Heart left ventricle (tissue), 16 donors: ENCODE data around the gene LGALS4. TPM values are rescaled to one million over a fixed set of nuclear protein-coding genes. Genes with fewer than 3 reads are reported as not detected.
A peak's percentile ranks its signal among the peaks of the same experiment; 100 is the strongest.

Experiments used
- ATAC-seq, 4 donors: fragments of 200-7000 bp; cut with Tn5 transposase; one replicate each; pipeline ENCODE4 v1.9.1; 2020 to 2022; ENCODE audit warnings: moderate library complexity in 4 of 4, mild to moderate bottlenecking in 3 of 4, moderate number of reproducible peaks in 1 of 4
- DNase-seq, 5 donors: peaks; one replicate each; pipeline ENCODE4 v3.0.0-alpha.2; 2020
- H3K27ac ChIP-seq, 12 donors: fragments of 200-600 bp; sonication (generic) in 4 of 12; one replicate each; pipeline versions ENCODE4 v1.5.0 to v1.8.0; 2016 to 2022; ENCODE audit warnings: mild to moderate bottlenecking in 2 of 12
- H3K27me3 ChIP-seq, 9 donors: fragments of 200-600 bp; sonication (generic) in 2 of 9; one replicate each; pipeline versions ENCODE4 v1.5.1 to v1.8.0; 2016 to 2022; ENCODE audit warnings: mild to moderate bottlenecking in 3 of 9
- H3K36me3 ChIP-seq, 9 donors: fragments of 200-600 bp; sonication (generic) in 2 of 9; one replicate each; pipeline versions ENCODE4 v1.5.0 to v1.8.0; 2018 to 2022; ENCODE audit warnings: mild to moderate bottlenecking in 2 of 9
- H3K4me1 ChIP-seq, 12 donors: fragments of 200-600 bp; sonication (generic) in 4 of 12; one replicate each; pipeline versions ENCODE4 v1.5.0 to v1.8.0; 2016 to 2022; ENCODE audit warnings: mild to moderate bottlenecking in 3 of 12
- H3K4me3 ChIP-seq, 12 donors: fragments of 200-600 bp; sonication (generic) in 4 of 12; one replicate each; pipeline versions ENCODE4 v1.5.0 to v1.8.0; 2017 to 2022; ENCODE audit warnings: mild to moderate bottlenecking in 9 of 12, moderate library complexity in 4 of 12
- H3K9me3 ChIP-seq, 12 donors: fragments of 200-600 bp; sonication (generic) in 4 of 12; one replicate each; pipeline versions ENCODE4 v1.5.0 to v1.8.0; 2016 to 2022; ENCODE audit warnings: mild to moderate bottlenecking in 1 of 12
- CTCF ChIP-seq, 12 donors: fragments of 200-600 bp; sonication (generic) in 4 of 12; IDR thresholded peaks; one replicate each; pipeline versions ENCODE4 v1.5.0 to v1.8.0; 2018 to 2022; ENCODE audit warnings: antibody characterized with exemption in 12 of 12, mild to moderate bottlenecking in 5 of 12
- POLR2A ChIP-seq, 2 donors: fragments of 450-650 bp; IDR thresholded peaks; one replicate each; pipeline ENCODE4 v1.6.1; 2017; ENCODE audit warnings: antibody characterized with exemption in 2 of 2, mild to moderate bottlenecking in 2 of 2, moderate library complexity in 2 of 2
- WGBS, 4 donors: extraction: QIAGEN DNeasy Blood & Tissue Kit in 2 of 4; methylation state at CpG; one replicate each; pipeline versions ENCODE4 v1.1.5 to v1.1.7; 2013 to 2018; 5-methylcytosine and 5-hydroxymethylcytosine counted together
- intact Hi-C, 10 donors: fragments of 100-400 bp; cut with DNase I; formaldehyde crosslinking; loops; one replicate each; pipeline versions ENCODE4 v1.11.1 to v1.14.2; 2022
- polyA plus RNA-seq, 2 donors: library from polyadenylated mRNA; stranded (reverse); fragments of 200-250 nt; gene quantifications; one replicate each; pipeline ENCODE4 v1.2.3, GENCODE V29; 2013
- total RNA-seq, 9 donors: library from RNA; depleted of rRNA in 2 of 9; stranded (reverse); fragments of >200 nt in 2 of 9; fragmentation: NEBNext Ultra II Directional in 3 of 9; extraction: Animal tissue kit (Norgen Biotek cat#: 25700) in 3 of 9; gene quantifications; one replicate each; pipeline versions ENCODE4 v1.1.0 to v1.2.4, GENCODE V29; 2016 to 2023
- donor health status: ischemic (EF 13 %, LVEDD 7.1; RV severe dilation, severe dysfunction).
- donor health status: healthy with polysubstance abuse.
- donor health status: DM: no; HTN: yes; CAD: no.
- donor health status: DM: no; HTN: no; CAD: no.
- donor health status: ischemic (EF 25% LVEDD 6.9; RV normal size, moderate dysfunction).
- donor health status: ischemic (EF 25% LVEDD 5.7; RV mildly dilated, moderate dysfunction).
- donor health status: healthy.
- donor health status: DM: yes; HTN: yes; CAD: no.
- donor health status: ischemic (EF 35%, LVEDD 5.7; RV mildly dilated, moderate dysfunction).
- donor health status: nonischemic (EF 11% LVEDD 7.7; RV severe dilation, severe dysfunction).
- donor health status: DM: yes; HTN: yes; CAD: no.
- donor health status: PGD.
- donor health status: ischemic (EF 29% LVEDD 5.4; RV normal size, mild dysfunction).
- donor health status: nonischemic (EF 23%, LVEDD 6.1; RV moderate dilation, normal function).

The LGALS4 gene
- total and polyA plus RNA-seq, 11 donors: 0.35 to 1.3 (median 0.67) TPM; not detected in 2

- no peak for ATAC-seq
- no peaks in the 10 kb centered on the region for H3K9me3 ChIP-seq
- H3K4me1 ChIP-seq: peaks cover 0 to 17% (median 0%) of the 10 kb centered on the region in 12 donors
- TF ChIP-seq POLR2A (IDR thresholded peaks at IDR 0.05): no peak
- no peak for TF ChIP-seq CTCF (IDR thresholded peaks at IDR 0.05)
- DNase-seq: peak in 1 of 5 donors; percentile 11
- H3K36me3 ChIP-seq: peaks cover 7 to 90% (median 82%) of the 10 kb centered on the region in 9 donors
- H3K27me3 ChIP-seq: no peaks in the 10 kb centered on the region
- 75 to 88% (median 84%) methylated on average over 14 to 19 of the region's 19 CpGs for WGBS, 4 donors
- H3K27ac ChIP-seq: peak overlapping the region in 1 of 12 donors; percentile 3
- no peak overlapping the region for H3K4me3 ChIP-seq
- intact Hi-C loops: loop anchor here in 6 of 10 donors (5.0 to 10.0 kb wide), 6 partner anchors 56 to 204 kb away; partner anchors contain the start of genes NFKBIB (in 1 of the 6) and SIRT2 (in 1 of the 6)
Measured at GRCh38 chr19:38838208-38838985, 25.7 kb upstream of the LGALS4 start.

- peak in 1 of 5 donors; percentile 9 for DNase-seq
- H3K27me3 ChIP-seq: no peaks in the 10 kb centered on the region
- H3K36me3 ChIP-seq: peaks cover 7 to 83% (median 75%) of the 10 kb centered on the region in 9 donors
- ATAC-seq: no peak
- TF ChIP-seq CTCF (IDR thresholded peaks at IDR 0.05) (no peak), POLR2A (IDR thresholded peaks at IDR 0.05) (no peak)
- H3K27ac ChIP-seq: no peak overlapping the region
- no peak overlapping the region for H3K4me3 ChIP-seq
- peaks cover 0 to 18% (median 1%) of the 10 kb centered on the region in 12 donors for H3K4me1 ChIP-seq
- no peaks in the 10 kb centered on the region for H3K9me3 ChIP-seq
- intact Hi-C loops: loop anchor here in 6 of 10 donors (5.0 to 10.0 kb wide), 6 partner anchors 57 to 203 kb away; partner anchors contain the start of genes NFKBIB (in 1 of the 6) and SIRT2 (in 1 of the 6)
- 86 to 93% (median 92%) methylated on average over 7 of the region's 7 CpGs for WGBS, 4 donors
Measured at GRCh38 chr19:38837656-38838121, 24.9 kb upstream of the LGALS4 start.

- 66 to 79% (median 76%) methylated on average over 6 of the region's 6 CpGs for WGBS, 4 donors
- Histone ChIP-seq H3K9me3 (no peaks in the 10 kb centered on the region), H3K4me1 (peaks cover 0 to 22% (median 7%) of the 10 kb centered on the region in 12 donors), H3K4me3 (no peak overlapping the region), H3K27ac (no peak overlapping the region), H3K27me3 (no peaks in the 10 kb centered on the region), H3K36me3 (peaks cover 7 to 77% (median 69%) of the 10 kb centered on the region in 9 donors)
- intact Hi-C loops: loop anchor here in 6 of 10 donors (5.0 to 10.0 kb wide), 6 partner anchors 58 to 202 kb away; partner anchors contain the start of genes NFKBIB (in 1 of the 6) and SIRT2 (in 1 of the 6)
- peak in 1 of 5 donors; percentile 26 for DNase-seq
- ATAC-seq: no peak
- TF ChIP-seq CTCF (IDR thresholded peaks at IDR 0.05) (no peak), POLR2A (IDR thresholded peaks at IDR 0.05) (no peak)
Measured at GRCh38 chr19:38836983-38837626, 24.4 kb upstream of the LGALS4 start.
